K562 (cell line): ENCODE measurements around the gene DZIP1. TPM values are rescaled to one million over a fixed set of nuclear protein-coding genes. Genes with fewer than 3 reads are reported as not detected.
A peak's percentile ranks its signal among the peaks of the same experiment; 100 is the strongest.

ENCODE experiments used
- ATAC-seq: fragments of 200-7000 bp; cut with Tn5 transposase; 3 replicates; pipeline ENCODE4 v1.9.1; 2020; ENCODE audit warnings: moderate library complexity
- BruUV-seq: library from RNA; stranded (reverse); fragments of 400-500 nt; replicated peaks from 2 replicates; lab custom pipeline; 2021; lab: Mats Ljungman, UMichigan
- CTCF ChIA-PET: fragments of 300-600 bp; formaldehyde crosslinking; extraction: SDS; loops from one replicate; lab custom pipeline; 2021; ENCODE audit warnings: low intra/inter-chr PET ratio; lab: Yijun Ruan, JAX
- POLR2A ChIA-PET: fragments of 300-600, 350-650 bp; sonication (Branson Sonifier 250); formaldehyde crosslinking; extraction: SDS; loops from one replicate; lab custom pipeline; 2021; ENCODE audit warnings: antibody characterized with exemption, inconsistent platforms; lab: Yijun Ruan, JAX
- DNase-seq, 4 experiments: peaks; one replicate each; pipeline versions ENCODE4 v3.0.0 to v3.0.0-alpha.2; 2011 to 2018; ENCODE audit warnings: low spot score in 3 of 4, mixed read lengths in 3 of 4; ENCODE audit errors: extremely low read depth in 1 of 4
- FAIRE-seq: peaks from 2 replicates; lab custom pipeline; 2011; peaks lifted over from hg19 to GRCh38; lab: Jason Lieb, UNC
- H2AFZ ChIP-seq: 2 replicates; pipeline ENCODE4 v1.6.0; 2011; ENCODE audit warnings: low read depth, low read length, control low read depth, inconsistent platforms
- H3K27ac ChIP-seq: fragments of 200-600 bp; 3 replicates; pipeline ENCODE4 v1.8.0; 2011; ENCODE audit warnings: low read depth, mild to moderate bottlenecking, control low read depth, inconsistent platforms, low read length, moderate library complexity, mixed read lengths; ENCODE audit errors: extremely low read depth
- H3K27me3 ChIP-seq, 2 experiments: fragments of 300-600 bp in 1 of 2; 2 replicates in 1 of 2; 3 replicates in 1 of 2; pipeline versions ENCODE4 v1.6.0 to v1.8.0; 2011; ENCODE audit warnings: inconsistent platforms in 2 of 2, low read length in 2 of 2, mild to moderate bottlenecking in 1 of 2, mixed read lengths in 1 of 2, moderate library complexity in 1 of 2; ENCODE audit not compliant: control insufficient read depth in 2 of 2, insufficient read depth in 2 of 2
- H3K36me3 ChIP-seq: fragments of 300-600 bp; 3 replicates; pipeline ENCODE4 v1.8.0; 2011; ENCODE audit warnings: mild to moderate bottlenecking, low read length, inconsistent platforms; ENCODE audit not compliant: control insufficient read depth, insufficient read depth
- H3K4me1 ChIP-seq, 2 experiments: fragments of 200-600 bp in 1 of 2; replicated peaks in 1 of 2; 2 replicates in 1 of 2; 3 replicates in 1 of 2; pipeline versions ENCODE4 v1.5.1 to v1.8.0; 2011; ENCODE audit warnings: inconsistent platforms in 2 of 2, low read length in 2 of 2, mild to moderate bottlenecking in 1 of 2, mixed read lengths in 1 of 2, moderate library complexity in 1 of 2; ENCODE audit not compliant: control insufficient read depth in 2 of 2, insufficient read depth in 2 of 2
- H3K4me2 ChIP-seq: 2 replicates; pipeline ENCODE4 v1.6.1; 2011; ENCODE audit warnings: low read length, control low read depth, inconsistent platforms, mixed read lengths; ENCODE audit not compliant: insufficient read depth
- H3K4me3 ChIP-seq: fragments of 200-600 bp; sonication (generic), shearing (Covaris generic); 2 replicates; pipeline ENCODE4 v1.5.1; 2016; ENCODE audit warnings: control low read depth, inconsistent platforms
- H3K79me2 ChIP-seq: fragments of 200-600 bp; 3 replicates; pipeline ENCODE4 v1.8.0; 2011; ENCODE audit warnings: low read length, inconsistent platforms; ENCODE audit not compliant: control insufficient read depth, insufficient read depth
- H3K9ac ChIP-seq, 2 experiments: 2 replicates each; pipeline versions ENCODE4 v1.6.0 to v1.6.1; 2011; ENCODE audit warnings: low read depth in 2 of 2, low read length in 2 of 2, control low read depth in 1 of 2, inconsistent platforms in 1 of 2, mild to moderate bottlenecking in 1 of 2, mixed read lengths in 1 of 2; ENCODE audit not compliant: insufficient read depth in 1 of 2
- H3K9me1 ChIP-seq: one replicate; pipeline ENCODE4 v1.6.0; 2011; ENCODE audit warnings: inconsistent platforms, mild to moderate bottlenecking, low read length, moderate library complexity; ENCODE audit not compliant: control insufficient read depth, insufficient read depth
- H3K9me3 ChIP-seq: replicated peaks from 2 replicates; pipeline ENCODE4 v1.5.1; 2011; ENCODE audit warnings: low read depth, low read length, inconsistent platforms; ENCODE audit not compliant: control insufficient read depth, insufficient read depth
- H4K20me1 ChIP-seq: replicated peaks from 2 replicates; pipeline ENCODE4 v1.6.1; 2011; ENCODE audit warnings: low read length, inconsistent platforms, mixed read lengths; ENCODE audit not compliant: control insufficient read depth, insufficient read depth
- DNMT1 ChIP-seq: fragments of 450-650 bp; IDR thresholded peaks from 2 replicates; pipeline ENCODE4 v1.6.1; 2016; ENCODE audit warnings: antibody characterized with exemption, mild to moderate bottlenecking
- MEF2A ChIP-seq: IDR thresholded peaks from 2 replicates; pipeline ENCODE4 v1.6.1; 2011; ENCODE audit warnings: low read depth, mild to moderate bottlenecking, low read length, moderate library complexity; ENCODE audit not compliant: control insufficient read depth
- NR2C2 ChIP-seq, 2 experiments: fragments of 200-800 bp in 1 of 2; sonication (Bioruptor generic) in 1 of 2; sonication (generic) in 1 of 2; formaldehyde crosslinking in 1 of 2; IDR thresholded peaks; 2 replicates each; pipeline versions ENCODE4 v1.6.1 to v1.8.0; 2016 to 2022; ENCODE audit warnings: mild to moderate bottlenecking in 1 of 2, missing compliant biosample characterization in 1 of 2, missing genetic modification characterization in 1 of 2, missing genetic modification reagents in 1 of 2
- SPI1 ChIP-seq: IDR thresholded peaks from 2 replicates; pipeline ENCODE4 v1.6.1; 2011; ENCODE audit warnings: low read depth, low read length, control low read depth, borderline replicate concordance
- whole genome bisulfite sequencing: fragments of 100-300 bp; shearing (Covaris generic); methylation state at CpG from one replicate; pipeline ENCODE4 v1.1.6; 2016; ENCODE audit warnings: low coverage, mixed read lengths; ENCODE audit not compliant: insufficient coverage; ENCODE audit errors: missing lambda C conversion rate; 5-methylcytosine and 5-hydroxymethylcytosine counted together
- in situ Hi-C: fragments of 300-500 bp; cut with MboI; formaldehyde crosslinking; loops from 4 replicates; pipeline ENCODE4 v1.15.0; 2018; ENCODE audit warnings: inconsistent platforms, mixed read lengths
- intact Hi-C: fragments of 100-400 bp; cut with micrococcal nuclease; formaldehyde crosslinking; loops from 2 replicates; pipeline ENCODE4 v1.14.2; 2022
- polyA plus RNA-seq, 8 experiments: library from polyadenylated mRNA; depleted of rRNA in 4 of 8; stranded (reverse) in 5 of 8; unstranded in 3 of 8; fragments of >200 nt; fragmentation: Nextera tagmentation in 2 of 8; fragmentation: Illumina TruSeq in 1 of 8; extraction: Ambion mirVana in 2 of 8; extraction: Trizol in 1 of 8; gene quantifications; 2 replicates each; pipeline versions ENCODE4 v1.2.1 to v1.2.3, GENCODE V29; 2011 to 2014; ENCODE audit warnings: inconsistent platforms in 1 of 8, missing spikeins in 1 of 8
- total RNA-seq, 7 experiments: library from RNA; depleted of rRNA in 6 of 7; stranded (reverse); fragments of >200 nt in 6 of 7; fragmentation: Illumina TruSeq in 2 of 7; extraction: Trizol in 2 of 7; gene quantifications; 2 replicates each; pipeline versions ENCODE4 v1.2.1 to v1.2.3, GENCODE V29; 2011 to 2021; ENCODE audit warnings: low replicate concordance in 1 of 7
- TF ChIP-seq, protein P1 (sequence below): fragments of 450-650 bp; formaldehyde crosslinking; IDR thresholded peaks from 2 replicates; pipeline ENCODE4 v1.4.0; 2020; ENCODE audit warnings: mild to moderate bottlenecking, moderate library complexity

The DZIP1 gene
- total and polyA plus RNA-seq, 9 of the 15 experiments (the other 6 are each of a cell fraction or from before 2014, with no cell fraction given) = 0.07 TPM; not detected in 8

DNA sequence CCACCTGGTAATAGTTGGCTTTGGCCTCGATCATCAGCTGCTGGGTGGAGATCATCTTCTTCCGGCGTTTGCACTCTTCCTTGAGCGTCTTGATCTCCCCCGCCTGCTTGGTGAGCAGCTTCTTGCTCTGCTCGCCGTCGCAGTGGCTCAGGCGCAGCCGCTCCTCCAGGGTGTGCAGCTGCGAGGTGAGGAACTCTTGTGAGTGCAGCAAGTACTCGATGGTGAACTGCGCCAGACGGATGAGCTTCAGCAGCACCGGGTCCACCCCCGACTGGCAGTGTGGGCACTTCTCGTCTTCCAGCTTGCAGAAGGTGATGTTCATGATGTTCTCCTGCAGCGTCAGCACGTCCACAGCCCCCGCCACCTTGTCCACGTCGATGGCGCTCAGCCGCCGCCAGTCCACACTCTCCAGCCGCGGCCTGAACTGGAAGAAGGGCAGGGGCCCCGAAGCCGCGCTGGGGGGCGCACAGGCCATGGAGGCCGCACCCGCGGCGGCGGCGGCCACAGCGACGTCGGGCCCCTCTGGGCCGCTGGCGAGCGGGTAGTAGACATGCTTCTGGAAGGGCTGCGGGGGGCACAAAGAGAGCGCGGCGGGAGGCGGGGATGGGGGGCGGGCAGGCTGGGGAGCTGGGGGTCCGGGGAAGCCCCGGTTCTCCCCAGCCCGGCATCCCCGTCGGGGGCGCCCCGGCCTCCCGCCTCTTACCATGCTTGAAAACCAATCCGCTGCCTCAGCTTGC, 3.0 kb downstream of the DZIP1 start:
- CTCF ChIA-PET = no interaction called here
- in situ Hi-C loops = no loop called here
- no peak overlapping the region for H2AFZ ChIP-seq

More for the DNA sequence above, 3.0 kb downstream of the DZIP1 start:
- Histone ChIP-seq H3K4me2 (no peak overlapping the region), H4K20me1 (no peaks in the 10 kb centered on the region), H3K79me2 (no peaks in the 10 kb centered on the region), H3K36me3 (no peaks in the 10 kb centered on the region), H3K9me3 (no peaks in the 10 kb centered on the region), H3K4me3 (no peak overlapping the region), H3K27ac (no peak overlapping the region), H3K4me1 (peaks cover 0 to 17% of the 10 kb centered on the region in 2 experiments; a peak in 2 of 5 replicates), H3K9me1 (no peaks in the 10 kb centered on the region), H3K9ac (no peak overlapping the region), H3K27me3 (peaks cover 13 to 20% of the 10 kb centered on the region in 2 experiments)
- FAIRE-seq = no peak
- intact Hi-C loops = no loop called here
- DNase-seq = no peak
- WGBS = 16% methylated on average over 14 of the region's 58 CpGs
- BruUV-seq = no TSS peak
- POLR2A ChIA-PET = no interaction called here
- peak; percentile 52; the same call in 2 of the 3 replicates for ATAC-seq
- no peak for TF ChIP-seq MEF2A
- TF ChIP-seq, protein P1, sequence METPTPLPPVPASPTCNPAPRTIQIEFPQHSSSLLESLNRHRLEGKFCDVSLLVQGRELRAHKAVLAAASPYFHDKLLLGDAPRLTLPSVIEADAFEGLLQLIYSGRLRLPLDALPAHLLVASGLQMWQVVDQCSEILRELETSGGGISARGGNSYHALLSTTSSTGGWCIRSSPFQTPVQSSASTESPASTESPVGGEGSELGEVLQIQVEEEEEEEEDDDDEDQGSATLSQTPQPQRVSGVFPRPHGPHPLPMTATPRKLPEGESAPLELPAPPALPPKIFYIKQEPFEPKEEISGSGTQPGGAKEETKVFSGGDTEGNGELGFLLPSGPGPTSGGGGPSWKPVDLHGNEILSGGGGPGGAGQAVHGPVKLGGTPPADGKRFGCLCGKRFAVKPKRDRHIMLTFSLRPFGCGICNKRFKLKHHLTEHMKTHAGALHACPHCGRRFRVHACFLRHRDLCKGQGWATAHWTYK (CRISPR knock-in tag) = no peak
- TF ChIP-seq DNMT1 = no peak
- no peak for TF ChIP-seq SPI1
- no peak for TF ChIP-seq NR2C2 (CRISPR knock-in tag; IDR thresholded peaks at IDR 0.05)
- TF ChIP-seq NR2C2 (tag; IDR thresholded peaks at IDR 0.05) = no peak
